Adrenal gland (tissue), 5 donors: ENCODE measurements around the gene RNF44.

ENCODE experiments used
- POLR2A ChIP-seq, 2 donors: fragments of 450-650 bp; IDR thresholded peaks; one replicate each; pipeline ENCODE4 v1.6.1; 2017; ENCODE audit warnings: antibody characterized with exemption in 2 of 2, mild to moderate bottlenecking in 2 of 2, moderate library complexity in 1 of 2
- TF ChIP-seq, protein P1 (sequence below), 6 experiments: fragments of 450-650 bp in 4 of 6; fragments of 200-600 bp in 2 of 6; sonication (generic) in 1 of 6; IDR thresholded peaks; 1 replicate in 5 of 6; 2 replicates in 1 of 6; pipeline versions ENCODE4 v1.5.1 to v1.8.0; 2016 to 2021; ENCODE audit warnings: antibody characterized with exemption in 6 of 6, mild to moderate bottlenecking in 2 of 6, moderate library complexity in 1 of 6
- donor health status: DM: no; HTN: no; CAD: no.

DNA sequence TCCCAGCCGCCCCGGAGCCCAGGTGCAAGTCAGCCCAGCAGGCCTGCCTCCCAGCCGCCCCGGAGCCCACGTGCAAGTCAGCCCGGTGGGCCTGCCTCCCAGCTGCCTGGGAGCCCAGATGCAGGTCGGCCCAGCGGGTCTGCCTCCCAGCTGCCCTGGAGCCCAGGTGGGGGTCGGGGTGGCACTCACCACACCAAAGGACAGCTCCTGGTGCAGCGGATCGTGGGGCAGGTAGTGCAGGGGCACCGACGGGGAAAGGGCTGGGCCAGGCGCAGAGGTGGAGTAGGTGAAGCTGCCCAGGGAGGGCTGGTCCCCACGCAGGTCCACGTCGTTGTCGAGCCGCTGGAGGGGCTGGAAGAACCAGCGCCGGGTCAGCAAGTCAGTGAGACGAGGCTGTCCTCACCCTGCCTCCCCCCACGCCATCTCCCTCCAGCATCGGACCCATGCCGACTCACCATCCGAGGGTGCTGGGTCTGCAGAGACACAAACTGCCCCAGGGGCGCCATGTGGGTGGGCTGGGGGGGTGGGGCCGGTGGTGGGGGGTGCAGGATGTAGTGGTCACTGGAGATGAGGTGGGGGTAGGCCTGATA, 6.7 kb downstream of the RNF44 start:
- TF ChIP-seq, protein P1, sequence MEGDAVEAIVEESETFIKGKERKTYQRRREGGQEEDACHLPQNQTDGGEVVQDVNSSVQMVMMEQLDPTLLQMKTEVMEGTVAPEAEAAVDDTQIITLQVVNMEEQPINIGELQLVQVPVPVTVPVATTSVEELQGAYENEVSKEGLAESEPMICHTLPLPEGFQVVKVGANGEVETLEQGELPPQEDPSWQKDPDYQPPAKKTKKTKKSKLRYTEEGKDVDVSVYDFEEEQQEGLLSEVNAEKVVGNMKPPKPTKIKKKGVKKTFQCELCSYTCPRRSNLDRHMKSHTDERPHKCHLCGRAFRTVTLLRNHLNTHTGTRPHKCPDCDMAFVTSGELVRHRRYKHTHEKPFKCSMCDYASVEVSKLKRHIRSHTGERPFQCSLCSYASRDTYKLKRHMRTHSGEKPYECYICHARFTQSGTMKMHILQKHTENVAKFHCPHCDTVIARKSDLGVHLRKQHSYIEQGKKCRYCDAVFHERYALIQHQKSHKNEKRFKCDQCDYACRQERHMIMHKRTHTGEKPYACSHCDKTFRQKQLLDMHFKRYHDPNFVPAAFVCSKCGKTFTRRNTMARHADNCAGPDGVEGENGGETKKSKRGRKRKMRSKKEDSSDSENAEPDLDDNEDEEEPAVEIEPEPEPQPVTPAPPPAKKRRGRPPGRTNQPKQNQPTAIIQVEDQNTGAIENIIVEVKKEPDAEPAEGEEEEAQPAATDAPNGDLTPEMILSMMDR (IDR thresholded peaks at IDR 0.05): no peak
- no peak for TF ChIP-seq POLR2A (IDR thresholded peaks at IDR 0.05)
